Hepatocyte (in vitro differentiated cells): Measurements from ENCODE around the gene ASPM. TPM values are rescaled to one million over a fixed set of nuclear protein-coding genes. Genes with fewer than 3 reads are reported as not detected.

Experiments
- DNase-seq: peaks from one replicate; pipeline ENCODE4 v3.0.0-alpha.2; 2016; ENCODE audit warnings: low spot score
- H2AFZ ChIP-seq: fragments of 200-600 bp; sonication (generic); 2 replicates; pipeline ENCODE4 v1.6.0; 2016; ENCODE audit warnings: antibody characterized with exemption, mild to moderate bottlenecking
- H3K27ac ChIP-seq: fragments of 200-600 bp; sonication (generic); 2 replicates; pipeline ENCODE4 v1.5.1; 2016; ENCODE audit warnings: mild to moderate bottlenecking
- H3K27me3 ChIP-seq: fragments of 200-600 bp; sonication (generic); 2 replicates; pipeline ENCODE4 v1.6.1; 2016
- H3K36me3 ChIP-seq: fragments of 200-600 bp; sonication (generic); replicated peaks from 2 replicates; pipeline ENCODE4 v1.5.1; 2016; ENCODE audit warnings: low read depth; ENCODE audit not compliant: insufficient read depth
- H3K4me1 ChIP-seq: fragments of 200-600 bp; sonication (generic); 2 replicates; pipeline ENCODE4 v1.5.1; 2016; ENCODE audit warnings: mild to moderate bottlenecking, moderate library complexity; ENCODE audit not compliant: insufficient read depth
- H3K4me2 ChIP-seq: fragments of 200-600 bp; sonication (generic); 2 replicates; pipeline ENCODE4 v1.6.0; 2016
- H3K4me3 ChIP-seq: fragments of 200-600 bp; sonication (generic); 2 replicates; pipeline ENCODE4 v1.5.1; 2016; ENCODE audit warnings: mild to moderate bottlenecking
- H3K79me2 ChIP-seq: fragments of 200-600 bp; sonication (generic); 2 replicates; pipeline ENCODE4 v1.6.0; 2017; ENCODE audit warnings: mild to moderate bottlenecking
- H3K9me2 ChIP-seq: fragments of 200-600 bp; sonication (generic); replicated peaks from 2 replicates; pipeline ENCODE4 v1.6.0; 2017; ENCODE audit warnings: mild to moderate bottlenecking; ENCODE audit not compliant: insufficient read depth
- H3K9me3 ChIP-seq: fragments of 200-600 bp; sonication (generic); 2 replicates; pipeline ENCODE4 v1.5.1; 2016; ENCODE audit warnings: low read depth, mild to moderate bottlenecking
- H4K20me1 ChIP-seq: fragments of 200-600 bp; sonication (generic); 2 replicates; pipeline ENCODE4 v1.6.0; 2016; ENCODE audit warnings: mild to moderate bottlenecking; ENCODE audit not compliant: insufficient read depth, poor library complexity, severe bottlenecking
- CTCF ChIP-seq: fragments of 200-600 bp; sonication (generic); IDR thresholded peaks from 2 replicates; pipeline ENCODE4 v1.5.1; 2016; ENCODE audit warnings: antibody characterized with exemption, mild to moderate bottlenecking; ENCODE audit not compliant: poor library complexity
- EZH2 ChIP-seq: fragments of 200-600 bp; sonication (generic); IDR thresholded peaks from 2 replicates; pipeline ENCODE4 v1.6.1; 2016; ENCODE audit warnings: antibody characterized with exemption, mild to moderate bottlenecking, borderline replicate concordance
- EZH2phosphoT487 ChIP-seq: fragments of 200-600 bp; sonication (generic); IDR thresholded peaks from one replicate; pipeline ENCODE4 v1.6.1; 2018; ENCODE audit warnings: antibody characterized with exemption, mild to moderate bottlenecking, low read depth, moderate library complexity; ENCODE audit not compliant: unreplicated experiment, severe bottlenecking
- WGBS: methylation state at CpG from one replicate; pipeline ENCODE4 v1.1.6; 2016; ENCODE audit warnings: low lambda C conversion rate; ENCODE audit errors: missing lambda C conversion rate; 5-methylcytosine and 5-hydroxymethylcytosine counted together
- polyA plus RNA-seq: library from polyadenylated mRNA; unstranded; fragments of >200 nt; fragmentation: Nextera tagmentation; extraction: Ambion mirVana; gene quantifications from 2 replicates; pipeline ENCODE4 v1.2.1, GENCODE V29; 2016
- total RNA-seq: library from RNA; depleted of rRNA; stranded (reverse); fragments of >200 nt; gene quantifications from 2 replicates; pipeline ENCODE4 v1.2.3, GENCODE V29; 2014

ASPM gene
- total and polyA plus RNA-seq, 2 experiments from 2014 or later: 3.2 to 7.6 TPM

GRCh38 chr1:197093226-197093885, 53.1 kb downstream of the ASPM start:
- Histone ChIP-seq H3K9me2 (no peaks in the 10 kb centered on the region), H3K36me3 (no peaks in the 10 kb centered on the region), H3K4me3 (no peak overlapping the region), H3K27ac (no peak overlapping the region), H3K79me2 (no peaks in the 10 kb centered on the region), H2AFZ (no peak overlapping the region), H3K27me3 (no peaks in the 10 kb centered on the region), H3K9me3 (no peaks in the 10 kb centered on the region), H3K4me1 (no peaks in the 10 kb centered on the region), H4K20me1 (no peaks in the 10 kb centered on the region), H3K4me2 (no peak overlapping the region)
- 98% methylated on average over 4 of the region's 4 CpGs for WGBS
- no peak for DNase-seq
- TF ChIP-seq EZH2phosphoT487: no peak
- no peak for TF ChIP-seq CTCF

GRCh38 chr1:197092491-197093023, 53.9 kb downstream of the ASPM start:
- Histone ChIP-seq H3K27me3 (no peaks in the 10 kb centered on the region), H3K9me2 (no peaks in the 10 kb centered on the region), H3K79me2 (no peaks in the 10 kb centered on the region), H3K9me3 (no peaks in the 10 kb centered on the region), H3K4me3 (no peak overlapping the region), H3K4me2 (no peak overlapping the region), H4K20me1 (no peaks in the 10 kb centered on the region), H3K4me1 (no peaks in the 10 kb centered on the region), H2AFZ (no peak overlapping the region), H3K27ac (no peak overlapping the region), H3K36me3 (no peaks in the 10 kb centered on the region)
- TF ChIP-seq EZH2phosphoT487: no peak
- no peak for TF ChIP-seq EZH2
- TF ChIP-seq CTCF: no peak
- no peak for DNase-seq
- 100% methylated on average over 1 of the region's 1 CpG for WGBS

- Histone ChIP-seq H3K79me2 (no peaks in the 10 kb centered on the region), H3K27ac (no peak overlapping the region), H3K36me3 (no peaks in the 10 kb centered on the region), H3K27me3 (no peaks in the 10 kb centered on the region), H3K9me3 (no peaks in the 10 kb centered on the region), H4K20me1 (no peaks in the 10 kb centered on the region), H3K9me2 (no peaks in the 10 kb centered on the region), H3K4me1 (no peaks in the 10 kb centered on the region), H3K4me2 (no peak overlapping the region), H2AFZ (no peak overlapping the region), H3K4me3 (no peak overlapping the region)
- TF ChIP-seq EZH2 (no peak), EZH2phosphoT487 (no peak), CTCF (no peak)
- DNase-seq: no peak
Measured at GRCh38 chr1:197083474-197083873, 63.0 kb downstream of the ASPM start.
